K562 (cell line): ENCODE results near the gene LTN1. TPM values are rescaled to one million over a fixed set of nuclear protein-coding genes. Genes with fewer than 3 reads are reported as not detected.

Experiments
- ATAC-seq: fragments of 200-7000 bp; cut with Tn5 transposase; 3 replicates; pipeline ENCODE4 v1.9.1; 2020; ENCODE audit warnings: moderate library complexity
- BruUV-seq: library from RNA; stranded (reverse); fragments of 400-500 nt; replicated peaks from 2 replicates; lab custom pipeline; 2021; lab: Mats Ljungman, UMichigan
- CTCF ChIA-PET: fragments of 300-600 bp; formaldehyde crosslinking; extraction: SDS; loops from one replicate; lab custom pipeline; 2021; ENCODE audit warnings: low intra/inter-chr PET ratio; lab: Yijun Ruan, JAX
- POLR2A ChIA-PET: fragments of 300-600, 350-650 bp; sonication (Branson Sonifier 250); formaldehyde crosslinking; extraction: SDS; loops from one replicate; lab custom pipeline; 2021; ENCODE audit warnings: antibody characterized with exemption, inconsistent platforms; lab: Yijun Ruan, JAX
- DNase-seq, 4 experiments: peaks; one replicate each; pipeline versions ENCODE4 v3.0.0 to v3.0.0-alpha.2; 2011 to 2018; ENCODE audit warnings: low spot score in 3 of 4, mixed read lengths in 3 of 4; ENCODE audit errors: extremely low read depth in 1 of 4
- FAIRE-seq: peaks from 2 replicates; lab custom pipeline; 2011; peaks lifted over from hg19 to GRCh38; lab: Jason Lieb, UNC
- H2AFZ ChIP-seq: 2 replicates; pipeline ENCODE4 v1.6.0; 2011; ENCODE audit warnings: low read depth, low read length, control low read depth, inconsistent platforms
- H3K27ac ChIP-seq: fragments of 200-600 bp; 3 replicates; pipeline ENCODE4 v1.8.0; 2011; ENCODE audit warnings: low read depth, mild to moderate bottlenecking, control low read depth, inconsistent platforms, low read length, moderate library complexity, mixed read lengths; ENCODE audit errors: extremely low read depth
- H3K27me3 ChIP-seq, 2 experiments: fragments of 300-600 bp in 1 of 2; 2 replicates in 1 of 2; 3 replicates in 1 of 2; pipeline versions ENCODE4 v1.6.0 to v1.8.0; 2011; ENCODE audit warnings: inconsistent platforms in 2 of 2, low read length in 2 of 2, mild to moderate bottlenecking in 1 of 2, mixed read lengths in 1 of 2, moderate library complexity in 1 of 2; ENCODE audit not compliant: control insufficient read depth in 2 of 2, insufficient read depth in 2 of 2
- H3K36me3 ChIP-seq: fragments of 300-600 bp; 3 replicates; pipeline ENCODE4 v1.8.0; 2011; ENCODE audit warnings: mild to moderate bottlenecking, low read length, inconsistent platforms; ENCODE audit not compliant: control insufficient read depth, insufficient read depth
- H3K4me1 ChIP-seq, 2 experiments: fragments of 200-600 bp in 1 of 2; replicated peaks in 1 of 2; 2 replicates in 1 of 2; 3 replicates in 1 of 2; pipeline versions ENCODE4 v1.5.1 to v1.8.0; 2011; ENCODE audit warnings: inconsistent platforms in 2 of 2, low read length in 2 of 2, mild to moderate bottlenecking in 1 of 2, mixed read lengths in 1 of 2, moderate library complexity in 1 of 2; ENCODE audit not compliant: control insufficient read depth in 2 of 2, insufficient read depth in 2 of 2
- H3K4me2 ChIP-seq: 2 replicates; pipeline ENCODE4 v1.6.1; 2011; ENCODE audit warnings: low read length, control low read depth, inconsistent platforms, mixed read lengths; ENCODE audit not compliant: insufficient read depth
- H3K4me3 ChIP-seq: fragments of 200-600 bp; sonication (generic), shearing (Covaris generic); 2 replicates; pipeline ENCODE4 v1.5.1; 2016; ENCODE audit warnings: control low read depth, inconsistent platforms
- H3K79me2 ChIP-seq: fragments of 200-600 bp; 3 replicates; pipeline ENCODE4 v1.8.0; 2011; ENCODE audit warnings: low read length, inconsistent platforms; ENCODE audit not compliant: control insufficient read depth, insufficient read depth
- H3K9ac ChIP-seq, 2 experiments: 2 replicates each; pipeline versions ENCODE4 v1.6.0 to v1.6.1; 2011; ENCODE audit warnings: low read depth in 2 of 2, low read length in 2 of 2, control low read depth in 1 of 2, inconsistent platforms in 1 of 2, mild to moderate bottlenecking in 1 of 2, mixed read lengths in 1 of 2; ENCODE audit not compliant: insufficient read depth in 1 of 2
- H3K9me1 ChIP-seq: one replicate; pipeline ENCODE4 v1.6.0; 2011; ENCODE audit warnings: inconsistent platforms, mild to moderate bottlenecking, low read length, moderate library complexity; ENCODE audit not compliant: control insufficient read depth, insufficient read depth
- H3K9me3 ChIP-seq: replicated peaks from 2 replicates; pipeline ENCODE4 v1.5.1; 2011; ENCODE audit warnings: low read depth, low read length, inconsistent platforms; ENCODE audit not compliant: control insufficient read depth, insufficient read depth
- H4K20me1 ChIP-seq: replicated peaks from 2 replicates; pipeline ENCODE4 v1.6.1; 2011; ENCODE audit warnings: low read length, inconsistent platforms, mixed read lengths; ENCODE audit not compliant: control insufficient read depth, insufficient read depth
- BDP1 ChIP-seq: IDR thresholded peaks from 3 replicates; pipeline ENCODE4 v1.6.1; 2011; ENCODE audit not compliant: insufficient read length, insufficient read depth
- C11orf30 ChIP-seq: fragments of 450-650 bp; IDR thresholded peaks from 2 replicates; pipeline ENCODE4 v1.6.1; 2016; ENCODE audit warnings: low read depth, mild to moderate bottlenecking
- HMGN3 ChIP-seq: IDR thresholded peaks from 2 replicates; pipeline ENCODE4 v1.6.1; 2011; ENCODE audit warnings: borderline replicate concordance, low read depth, mild to moderate bottlenecking, mixed read lengths, low read length; ENCODE audit not compliant: insufficient read length; ENCODE audit errors: extremely low read depth
- RB1 ChIP-seq: fragments of 450-650 bp; IDR thresholded peaks from 2 replicates; pipeline ENCODE4 v1.6.1; 2017; ENCODE audit warnings: low read depth, mild to moderate bottlenecking
- RBM25 ChIP-seq: fragments of 200-400 bp; formaldehyde crosslinking; IDR thresholded peaks from 2 replicates; pipeline ENCODE4 v1.6.1; 2018; ENCODE audit warnings: low read length, low read depth, moderate library complexity; ENCODE audit not compliant: severe bottlenecking
- ZBED1 ChIP-seq: IDR thresholded peaks from 2 replicates; pipeline ENCODE4 v1.6.1; 2014
- ZBTB17 ChIP-seq: fragments of 450-650 bp; formaldehyde crosslinking; IDR thresholded peaks from 2 replicates; pipeline ENCODE4 v1.4.0; 2020; ENCODE audit warnings: mild to moderate bottlenecking
- ZNF583 ChIP-seq: fragments of 250-450 bp; sonication (Bioruptor Pico); IDR thresholded peaks from 2 replicates; pipeline ENCODE4 v1.4.0; 2020
- ZNF778 ChIP-seq: fragments of 450-650 bp; formaldehyde crosslinking; IDR thresholded peaks from 2 replicates; pipeline ENCODE4 v1.4.0; 2020; ENCODE audit warnings: mild to moderate bottlenecking, moderate library complexity
- WGBS: fragments of 100-300 bp; shearing (Covaris generic); methylation state at CpG from one replicate; pipeline ENCODE4 v1.1.6; 2016; ENCODE audit warnings: low coverage, mixed read lengths; ENCODE audit not compliant: insufficient coverage; ENCODE audit errors: missing lambda C conversion rate; 5-methylcytosine and 5-hydroxymethylcytosine counted together
- in situ Hi-C: fragments of 300-500 bp; cut with MboI; formaldehyde crosslinking; loops from 4 replicates; pipeline ENCODE4 v1.15.0; 2018; ENCODE audit warnings: inconsistent platforms, mixed read lengths
- intact Hi-C: fragments of 100-400 bp; cut with micrococcal nuclease; formaldehyde crosslinking; loops from 2 replicates; pipeline ENCODE4 v1.14.2; 2022
- polyA plus RNA-seq, 8 experiments: library from polyadenylated mRNA; depleted of rRNA in 4 of 8; stranded (reverse) in 5 of 8; unstranded in 3 of 8; fragments of >200 nt; fragmentation: Nextera tagmentation in 2 of 8; fragmentation: Illumina TruSeq in 1 of 8; extraction: Ambion mirVana in 2 of 8; extraction: Trizol in 1 of 8; gene quantifications; 2 replicates each; pipeline versions ENCODE4 v1.2.1 to v1.2.3, GENCODE V29; 2011 to 2014; ENCODE audit warnings: inconsistent platforms in 1 of 8, missing spikeins in 1 of 8
- total RNA-seq, 7 experiments: library from RNA; depleted of rRNA in 6 of 7; stranded (reverse); fragments of >200 nt in 6 of 7; fragmentation: Illumina TruSeq in 2 of 7; extraction: Trizol in 2 of 7; gene quantifications; 2 replicates each; pipeline versions ENCODE4 v1.2.1 to v1.2.3, GENCODE V29; 2011 to 2021; ENCODE audit warnings: low replicate concordance in 1 of 7

Gene LTN1
- total and polyA plus RNA-seq, 9 of the 15 experiments (the other 6 are each of a cell fraction or from before 2014, with no cell fraction given), result 15.7 to 49.6 (median 28.7) TPM

- Histone ChIP-seq H3K9ac (no peak overlapping the region), H4K20me1 (no peaks in the 10 kb centered on the region), H2AFZ (no peak overlapping the region), H3K9me3 (no peaks in the 10 kb centered on the region), H3K79me2 (peaks cover 9% of the 10 kb centered on the region; the same call in 2 of the 3 replicates), H3K27me3 (no peaks in the 10 kb centered on the region), H3K4me3 (no peak overlapping the region), H3K9me1 (no peaks in the 10 kb centered on the region), H3K4me2 (no peak overlapping the region), H3K36me3 (peaks cover 92% of the 10 kb centered on the region), H3K4me1 (no peaks in the 10 kb centered on the region), H3K27ac (no peak overlapping the region)
- FAIRE-seq (no peak), DNase-seq (no peak), ATAC-seq (no peak)
- no peak for TF ChIP-seq ZBTB17 (CRISPR knock-in tag)
- TF ChIP-seq RBM25, result no peak
- TF ChIP-seq BDP1, result no peak
- no peak for TF ChIP-seq RB1
- no peak for TF ChIP-seq HMGN3
- no peak for TF ChIP-seq C11orf30
- no peak for TF ChIP-seq ZNF583 (CRISPR knock-in tag)
- TF ChIP-seq ZBED1, result no peak
- TF ChIP-seq ZNF778 (CRISPR knock-in tag), result no peak
- WGBS, result 60% methylated on average over 4 of the region's 4 CpGs
- BruUV-seq, result no TSS peak
- ChIA-PET POLR2A (interaction anchor here (0.8 to 3.5 kb wide), 3 partner anchors 8 to 47 kb away, joined by 3 to 12 read pairs (median 3); partner anchors contain the start of gene USP16), CTCF (no interaction called here)
- intact Hi-C loops (no loop called here), in situ Hi-C loops (no loop called here)
Measured at GRCh38 chr21:29033301-29033700, 40.6 kb upstream of the LTN1 start.
